RWPE1 (cell line): ENCODE results near the gene PPHLN1.

Source experiments
- CTCF ChIA-PET: fragments of 350-600 bp; sonication (Branson Sonifier 250); formaldehyde crosslinking; extraction: SDS; loops from one replicate; lab custom pipeline; 2021; lab: Yijun Ruan, JAX
- POLR2A ChIA-PET: fragments of 400-600 bp; formaldehyde crosslinking; extraction: SDS; loops from one replicate; lab custom pipeline; 2020; ENCODE audit warnings: antibody characterized with exemption; ENCODE audit not compliant: low non-redundant PET; lab: Yijun Ruan, JAX
- DNase-seq: peaks from one replicate; pipeline ENCODE4 v3.0.0; 2012; ENCODE audit warnings: low spot score
- H3K27ac ChIP-seq: fragments of 450-650 bp; 2 replicates; pipeline ENCODE4 v1.5.1; 2017
- CTCF ChIP-seq: fragments of 450-650 bp; conservative IDR thresholded peaks from 2 replicates; pipeline ENCODE4 v1.5.1; 2017; ENCODE audit warnings: low read depth, mild to moderate bottlenecking

The PPHLN1 gene

GRCh38 chr12:42325653-42326474 is at the start of gene PPHLN1, which contains the start of gene ZCRB1:
TSS of gene PPHLN1 (plus strand) at chr12:42326167. CDS start at chr12:42335903, 9,736 bp downstream.
TSS of gene ZCRB1 (minus strand) at chr12:42326094. CDS start at chr12:42324102, 1,992 bp downstream.
- H3K27ac ChIP-seq: peak within 1 kb of the TSS; percentile 88
- peak; percentile 83 for DNase-seq
- ChIA-PET POLR2A (no interaction called here), CTCF (interaction anchor here (0.6 to 0.8 kb wide), 3 partner anchors 12 to 344 kb away, joined by 3 to 4 read pairs (median 4); no protein-coding TSS in a partner anchor)
- no peak for TF ChIP-seq CTCF

GRCh38 chr12:42277396-42278127 is 48.4 kb upstream of the PPHLN1 start:
- no peak overlapping the region for H3K27ac ChIP-seq
- no peak for TF ChIP-seq CTCF
- ChIA-PET CTCF (no interaction called here), POLR2A (no interaction called here)
- no peak for DNase-seq

GRCh38 chr12:42278128-42278510 is 47.8 kb upstream of the PPHLN1 start:
- DNase-seq: no peak
- POLR2A ChIA-PET: no interaction called here
- H3K27ac ChIP-seq: no peak overlapping the region
- CTCF ChIA-PET: no interaction called here
- TF ChIP-seq CTCF: no peak

- ChIA-PET POLR2A (no interaction called here), CTCF (no interaction called here)
- TF ChIP-seq CTCF: no peak
- H3K27ac ChIP-seq: no peak overlapping the region
- DNase-seq: no peak
These were observed 44.7 kb upstream of the PPHLN1 start for GRCh38 chr12:42281278-42281677.

- no peak for TF ChIP-seq CTCF
- no peak for DNase-seq
- CTCF ChIA-PET: interaction anchor here (0.6 kb wide), 1 partner anchor 763 kb away, joined by 4 read pairs; no protein-coding TSS in a partner anchor
- H3K27ac ChIP-seq: no peak overlapping the region
- POLR2A ChIA-PET: no interaction called here
These were observed 44.1 kb upstream of the PPHLN1 start for GRCh38 chr12:42281844-42282243.

GRCh38 chr12:42282294-42282693 is 43.7 kb upstream of the PPHLN1 start:
- no peak for DNase-seq
- no peak for TF ChIP-seq CTCF
- H3K27ac ChIP-seq: no peak overlapping the region
- CTCF ChIA-PET: interaction anchor here (0.6 kb wide), 2 partner anchors 9 to 763 kb away, joined by 4 to 7 read pairs; no protein-coding TSS in a partner anchor
- POLR2A ChIA-PET: no interaction called here
